MM.1S (cell line): ENCODE results near the gene MLLT10.
"Not testable (repeated sequence)": the region's sequence is repeated elsewhere in the genome, so short reads cannot be mapped to it uniquely, and the experiment has no call there.

Experiments
- DNase-seq: peaks from one replicate; pipeline ENCODE4 v3.0.0-alpha.2; 2015
- H2AFZ ChIP-seq: fragments of 300-600 bp; sonication (generic); 2 replicates; pipeline ENCODE4 v1.6.0; 2016; ENCODE audit warnings: antibody characterized with exemption, low read length
- H3F3A ChIP-seq: fragments of 300-600 bp; sonication (generic); 2 replicates; pipeline ENCODE4 v1.6.1; 2016; ENCODE audit warnings: mild to moderate bottlenecking, antibody characterized with exemption, low read length, moderate library complexity, mixed read lengths; ENCODE audit not compliant: insufficient read depth
- H3K27ac ChIP-seq: fragments of 300-600 bp; sonication (generic); 2 replicates; pipeline ENCODE4 v1.5.1; 2016; ENCODE audit warnings: mild to moderate bottlenecking, low read length
- H3K27me3 ChIP-seq: fragments of 300-600 bp; sonication (generic); replicated peaks from 2 replicates; pipeline ENCODE4 v1.6.0; 2016; ENCODE audit warnings: low read length; ENCODE audit not compliant: insufficient read depth
- H3K36me3 ChIP-seq: fragments of 300-600 bp; sonication (generic); replicated peaks from 2 replicates; pipeline ENCODE4 v1.6.1; 2016; ENCODE audit warnings: mild to moderate bottlenecking, low read length, mixed read lengths; ENCODE audit not compliant: insufficient read depth
- H3K4me1 ChIP-seq: fragments of 300-600 bp; sonication (generic); 2 replicates; pipeline ENCODE4 v1.6.1; 2016; ENCODE audit warnings: low read length, mixed read lengths
- H3K4me2 ChIP-seq: fragments of 300-600 bp; sonication (generic); 2 replicates; pipeline ENCODE4 v1.6.0; 2016; ENCODE audit warnings: low read depth, low read length
- H3K4me3 ChIP-seq: fragments of 300-600 bp; sonication (generic); 2 replicates; pipeline ENCODE4 v1.5.1; 2016; ENCODE audit warnings: low read length, mixed read lengths
- H3K79me2 ChIP-seq: fragments of 300-600 bp; sonication (generic); 2 replicates; pipeline ENCODE4 v1.6.1; 2016; ENCODE audit warnings: mixed run types, low read length, mixed read lengths
- H3K9ac ChIP-seq: fragments of 300-600 bp; sonication (generic); 2 replicates; pipeline ENCODE4 v1.6.1; 2016; ENCODE audit warnings: low read length, mixed read lengths
- H3K9me2 ChIP-seq: fragments of 300-600 bp; sonication (generic); replicated peaks from 2 replicates; pipeline ENCODE4 v1.6.1; 2016; ENCODE audit warnings: mild to moderate bottlenecking, low read length, mixed read lengths; ENCODE audit not compliant: insufficient read depth
- H3K9me3 ChIP-seq: fragments of 300-600 bp; sonication (generic); replicated peaks from 2 replicates; pipeline ENCODE4 v1.6.1; 2016; ENCODE audit warnings: mild to moderate bottlenecking, low read length, mixed read lengths; ENCODE audit not compliant: insufficient read depth
- H4K20me1 ChIP-seq: fragments of 300-600 bp; sonication (generic); 2 replicates; pipeline ENCODE4 v1.6.1; 2016; ENCODE audit warnings: mild to moderate bottlenecking, low read length, moderate library complexity, mixed read lengths; ENCODE audit not compliant: insufficient read depth
- EZH2 ChIP-seq: fragments of 300-600 bp; sonication (generic); optimal IDR thresholded peaks from 2 replicates; pipeline ENCODE3; 2017; ENCODE audit warnings: low read depth, mild to moderate bottlenecking, antibody characterized with exemption, low read length, mixed read lengths
- EZH2phosphoT487 ChIP-seq: fragments of 300-600 bp; sonication (generic); IDR thresholded peaks from 2 replicates; pipeline ENCODE4 v1.6.1; 2018; ENCODE audit warnings: antibody characterized with exemption, low read length
- TF ChIP-seq, protein P1 (sequence below): fragments of 300-600 bp; sonication (generic); IDR thresholded peaks from 2 replicates; pipeline ENCODE4 v1.5.1; 2016; ENCODE audit warnings: antibody characterized with exemption, low read length, mixed read lengths

Gene MLLT10

DNA sequence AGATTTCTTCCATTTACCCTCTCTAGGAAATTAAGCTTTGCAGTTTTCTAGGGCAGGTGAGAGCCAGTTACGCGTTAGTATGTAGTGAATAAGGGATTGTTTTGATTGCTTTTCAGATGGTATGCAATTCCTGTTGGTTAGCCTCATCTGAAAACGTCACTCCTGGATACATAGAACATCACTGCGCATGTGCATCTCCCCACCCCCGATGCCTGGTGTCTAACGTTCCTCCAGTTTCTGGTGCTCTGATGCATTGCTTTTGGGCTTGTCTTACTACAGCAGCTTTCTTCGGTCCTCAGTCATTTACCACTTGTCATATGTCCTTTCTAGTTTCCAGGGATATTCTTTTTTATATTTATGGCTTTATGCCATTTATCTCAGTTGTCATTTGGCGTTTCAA lies 22.5 kb downstream of the MLLT10 start:
- Histone ChIP-seq H3K4me1 (no peaks in the 10 kb centered on the region), H3K9me2 (no peaks in the 10 kb centered on the region), H4K20me1 (no peaks in the 10 kb centered on the region), H3K4me3 (no peak overlapping the region), H3K27me3 (no peaks in the 10 kb centered on the region), H3K27ac (no peak overlapping the region), H3K9ac (no peak overlapping the region), H3F3A (no peaks in the 10 kb centered on the region), H3K79me2 (peaks cover 51% of the 10 kb centered on the region), H3K4me2 (no peak overlapping the region), H3K36me3 (peaks cover 4% of the 10 kb centered on the region; the same call in 1 of the 2 replicates), H3K9me3 (no peaks in the 10 kb centered on the region), H2AFZ (no peak overlapping the region)
- no peak for TF ChIP-seq EZH2phosphoT487
- TF ChIP-seq, protein P1, sequence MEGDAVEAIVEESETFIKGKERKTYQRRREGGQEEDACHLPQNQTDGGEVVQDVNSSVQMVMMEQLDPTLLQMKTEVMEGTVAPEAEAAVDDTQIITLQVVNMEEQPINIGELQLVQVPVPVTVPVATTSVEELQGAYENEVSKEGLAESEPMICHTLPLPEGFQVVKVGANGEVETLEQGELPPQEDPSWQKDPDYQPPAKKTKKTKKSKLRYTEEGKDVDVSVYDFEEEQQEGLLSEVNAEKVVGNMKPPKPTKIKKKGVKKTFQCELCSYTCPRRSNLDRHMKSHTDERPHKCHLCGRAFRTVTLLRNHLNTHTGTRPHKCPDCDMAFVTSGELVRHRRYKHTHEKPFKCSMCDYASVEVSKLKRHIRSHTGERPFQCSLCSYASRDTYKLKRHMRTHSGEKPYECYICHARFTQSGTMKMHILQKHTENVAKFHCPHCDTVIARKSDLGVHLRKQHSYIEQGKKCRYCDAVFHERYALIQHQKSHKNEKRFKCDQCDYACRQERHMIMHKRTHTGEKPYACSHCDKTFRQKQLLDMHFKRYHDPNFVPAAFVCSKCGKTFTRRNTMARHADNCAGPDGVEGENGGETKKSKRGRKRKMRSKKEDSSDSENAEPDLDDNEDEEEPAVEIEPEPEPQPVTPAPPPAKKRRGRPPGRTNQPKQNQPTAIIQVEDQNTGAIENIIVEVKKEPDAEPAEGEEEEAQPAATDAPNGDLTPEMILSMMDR, result no peak
- no peak for TF ChIP-seq EZH2
- no peak for DNase-seq

DNA sequence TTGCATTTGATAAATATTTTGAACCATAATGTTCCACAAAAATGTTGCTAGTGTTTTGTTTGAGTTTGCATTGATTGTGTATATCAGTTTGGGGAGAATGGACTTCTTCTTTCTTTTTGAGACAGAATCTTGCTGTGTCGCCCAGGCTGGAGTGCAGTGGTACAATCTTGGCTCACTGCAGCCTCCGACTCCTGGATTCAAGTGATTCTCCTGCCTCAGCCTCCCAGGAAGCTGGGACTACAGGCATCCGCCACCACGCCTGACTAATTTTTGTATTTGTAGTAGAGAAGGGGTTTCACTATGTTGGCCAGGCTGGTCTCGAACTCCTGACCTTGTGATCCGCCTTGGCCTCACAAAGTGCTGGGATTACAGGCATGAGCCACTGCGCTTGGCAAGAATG lies 25.0 kb downstream of the MLLT10 start:
- H3K9ac ChIP-seq, H3F3A ChIP-seq, H3K27me3 ChIP-seq, H3K36me3 ChIP-seq, DNase-seq, H3K9me3 ChIP-seq, H3K27ac ChIP-seq, H3K4me1 ChIP-seq, H2AFZ ChIP-seq, H3K4me3 ChIP-seq, H4K20me1 ChIP-seq, H3K4me2 ChIP-seq, H3K9me2 ChIP-seq: not testable (repeated sequence)
- H3K79me2 ChIP-seq, result peaks cover 53% of the 10 kb centered on the region

DNA sequence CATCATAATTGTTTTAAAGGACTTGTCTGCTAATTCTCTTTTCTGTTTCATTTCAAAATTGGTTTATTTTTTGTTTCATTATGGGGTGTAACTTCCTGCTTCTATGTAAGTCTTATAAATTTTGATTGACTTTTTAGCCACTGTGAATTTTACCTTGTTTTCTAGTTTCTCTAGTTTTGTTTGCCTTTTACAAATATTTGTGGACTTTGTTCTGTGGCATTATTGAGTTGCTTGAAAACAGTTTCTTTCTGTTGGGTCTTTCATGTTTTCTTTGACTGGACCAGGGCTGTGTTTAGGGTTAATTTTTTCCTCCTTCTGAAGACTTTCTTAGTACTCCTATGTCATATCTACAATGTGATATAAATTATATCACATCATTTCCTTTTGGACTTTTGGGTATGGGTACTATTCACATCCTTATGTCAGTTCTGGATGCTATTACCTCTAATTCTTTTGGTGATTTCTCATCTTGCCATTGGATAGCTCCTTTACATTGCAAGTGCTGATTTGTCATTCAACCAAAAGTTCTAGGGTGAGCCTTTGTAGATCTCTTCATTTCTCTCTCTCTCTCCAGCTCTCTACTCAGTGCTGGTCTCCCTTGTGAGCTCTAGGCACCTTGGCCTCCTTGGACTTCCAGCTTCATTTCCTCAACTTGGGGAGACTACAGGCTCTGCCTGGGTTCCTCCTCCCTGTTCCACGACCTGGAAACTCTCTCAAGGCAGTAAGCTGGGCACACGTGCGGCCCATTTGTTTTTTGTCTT lies 36.9 kb downstream of the MLLT10 start:
- Histone ChIP-seq H3K27ac (no peak overlapping the region), H3K9ac (no peak overlapping the region), H3K4me2 (no peak overlapping the region), H3K4me1 (0 out of 2 replicates have a peak, but pooled peaks cover 10% of the 10 kb centered on the region), H4K20me1 (0 out of 2 replicates have a peak, but pooled peaks cover 2% of the 10 kb centered on the region), H3K36me3 (no peaks in the 10 kb centered on the region), H2AFZ (no peak overlapping the region), H3K27me3 (no peaks in the 10 kb centered on the region), H3K4me3 (no peak overlapping the region), H3K9me2 (no peaks in the 10 kb centered on the region), H3K79me2 (peaks cover 90% of the 10 kb centered on the region), H3K9me3 (no peaks in the 10 kb centered on the region), H3F3A (no peaks in the 10 kb centered on the region; the same call in 1 of the 2 replicates)
- TF ChIP-seq EZH2 (no peak), EZH2phosphoT487 (no peak)
- TF ChIP-seq, protein P1, result no peak
- DNase-seq, result no peak

DNA sequence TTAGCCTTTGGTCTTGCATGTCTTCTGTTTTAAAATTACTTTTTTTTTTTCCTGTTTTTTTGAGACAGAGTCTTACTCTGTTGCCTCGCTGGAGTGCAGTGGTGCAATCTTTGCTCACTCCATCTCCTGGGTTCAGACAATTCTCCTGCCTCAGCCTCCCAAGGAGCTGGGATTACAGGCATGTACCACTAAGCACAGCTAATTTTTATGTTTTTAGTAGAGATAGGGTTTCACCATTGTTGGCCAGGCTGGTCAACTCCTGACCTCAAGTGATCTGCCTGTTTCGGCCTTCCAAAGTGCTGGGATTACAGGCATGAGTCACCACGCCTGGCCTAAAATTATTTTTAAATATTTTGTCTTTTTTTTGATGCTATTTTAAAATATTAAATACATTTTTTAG lies 38.5 kb downstream of the MLLT10 start:
- Histone ChIP-seq H3K36me3 (no peaks in the 10 kb centered on the region), H3K79me2 (peaks cover 89% of the 10 kb centered on the region)
- DNase-seq, result no peak

DNA sequence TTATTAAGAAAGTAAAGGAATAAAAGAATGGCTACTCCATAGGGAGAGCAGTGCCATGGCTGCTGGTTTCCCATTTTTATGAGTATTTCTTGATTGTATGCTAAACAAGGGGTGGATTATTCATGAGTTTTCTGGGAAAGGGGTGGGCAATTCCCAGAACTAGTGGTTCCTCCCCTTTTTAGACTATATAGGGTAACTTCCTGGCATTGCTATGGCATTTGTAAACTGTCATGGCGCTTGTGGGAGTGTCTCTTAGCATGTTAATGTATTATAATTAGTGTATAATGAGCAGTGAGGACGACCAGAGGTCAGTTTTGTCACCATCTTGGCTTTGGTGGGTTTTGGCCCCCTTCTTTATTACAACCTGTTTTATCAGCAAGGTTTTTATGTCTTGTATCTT lies 40.5 kb downstream of the MLLT10 start:
- Histone ChIP-seq H3K79me2 (peaks cover 93% of the 10 kb centered on the region), H3K4me1 (0 out of 2 replicates have a peak, but pooled peaks cover 10% of the 10 kb centered on the region)
- H3K27me3 ChIP-seq, H3F3A ChIP-seq, H3K4me3 ChIP-seq, H4K20me1 ChIP-seq, H3K27ac ChIP-seq, H2AFZ ChIP-seq, H3K4me2 ChIP-seq, H3K9me3 ChIP-seq, H3K36me3 ChIP-seq, H3K9ac ChIP-seq, H3K9me2 ChIP-seq, DNase-seq: not testable (repeated sequence)

More for the DNA sequence above, 38.5 kb downstream of the MLLT10 start:
- H3K4me1 ChIP-seq, result 0 out of 2 replicates have a peak, but pooled peaks cover 10% of the 10 kb centered on the region
- no peak overlapping the region for H3K9ac ChIP-seq
- H3K9me2 ChIP-seq, result no peaks in the 10 kb centered on the region
- TF ChIP-seq EZH2phosphoT487, result no peak
- TF ChIP-seq EZH2, result no peak
- TF ChIP-seq, protein P1, result no peak
- no peak overlapping the region for H3K4me2 ChIP-seq
- no peak overlapping the region for H3K27ac ChIP-seq
- H3K27me3 ChIP-seq, result no peaks in the 10 kb centered on the region
- H4K20me1 ChIP-seq, result 0 out of 2 replicates have a peak, but pooled peaks cover 2% of the 10 kb centered on the region
- H3F3A ChIP-seq, result no peaks in the 10 kb centered on the region; the same call in 1 of the 2 replicates
- H3K4me3 ChIP-seq, result no peak overlapping the region
- no peaks in the 10 kb centered on the region for H3K9me3 ChIP-seq
- H2AFZ ChIP-seq, result no peak overlapping the region
